Testis (tissue), 3 donors: ENCODE measurements around the gene ANO1. TPM values are rescaled to one million over a fixed set of nuclear protein-coding genes. Genes with fewer than 3 reads are reported as not detected.

ENCODE experiments used
- DNase-seq: peaks from one replicate; pipeline ENCODE4 v3.0.0-alpha.2; 2019
- H3K27ac ChIP-seq, 2 donors: fragments of 200-600 bp; sonication (generic); one replicate each; pipeline ENCODE4 v1.5.1; 2019
- H3K27me3 ChIP-seq: fragments of 200-600 bp; sonication (generic); one replicate; pipeline ENCODE4 v1.5.1; 2019
- H3K36me3 ChIP-seq: fragments of 200-600 bp; sonication (generic); one replicate; pipeline ENCODE4 v1.5.1; 2017; ENCODE audit warnings: low read depth; ENCODE audit errors: missing control alignments
- H3K4me1 ChIP-seq: fragments of 200-600 bp; sonication (generic); one replicate; pipeline ENCODE4 v1.5.1; 2019
- H3K4me3 ChIP-seq, 2 donors: fragments of 200-600 bp; sonication (generic); one replicate each; pipeline ENCODE4 v1.5.1; 2017 to 2019
- H3K9me3 ChIP-seq: fragments of 200-600 bp; sonication (generic); one replicate; pipeline ENCODE4 v1.5.1; 2017
- CTCF ChIP-seq, 3 experiments: fragments of 450-650 bp in 2 of 3; fragments of 200-600 bp in 1 of 3; sonication (generic) in 1 of 3; IDR thresholded peaks; one replicate each; pipeline ENCODE4 v1.5.1; 2016 to 2019; ENCODE audit warnings: antibody characterized with exemption in 3 of 3, mild to moderate bottlenecking in 2 of 3, moderate library complexity in 1 of 3
- POLR2A ChIP-seq: fragments of 450-650 bp; IDR thresholded peaks from one replicate; pipeline ENCODE4 v1.6.1; 2017; ENCODE audit warnings: antibody characterized with exemption, mild to moderate bottlenecking, moderate library complexity
- WGBS, 2 donors: methylation state at CpG; one replicate each; pipeline ENCODE4 v1.1.5; 2018; 5-methylcytosine and 5-hydroxymethylcytosine counted together
- intact Hi-C: fragments of 100-400 bp; cut with DNase I; formaldehyde crosslinking; loops from one replicate; pipeline ENCODE4 v1.15.1; 2023; ENCODE audit warnings: low total_unique reads
- polyA plus RNA-seq: library from polyadenylated mRNA; stranded (reverse); fragments of 350-450 nt; fragmentation: Illumina TruSeq; extraction: RNeasy Lipid Tissue Mini Kit (QIAGEN cat#74804); gene quantifications from one replicate; pipeline ENCODE4 v1.2.3, GENCODE V29; 2014; ENCODE audit warnings: low read depth, low replicate concordance; ENCODE audit not compliant: insufficient read depth
- total RNA-seq, 2 donors: library from RNA; depleted of rRNA; stranded (reverse); fragments of >200 nt; gene quantifications; one replicate each; pipeline ENCODE4 v1.2.3, GENCODE V29; 2016

The ANO1 gene
- total and polyA plus RNA-seq, 3 donors from 2014 or later, result 10.3 to 42.7 (median 25.4) TPM

GRCh38 chr11:70201882-70202861 lies 124.1 kb downstream of the ANO1 start:
- H3K27me3 ChIP-seq, result no peaks in the 10 kb centered on the region
- TF ChIP-seq CTCF (IDR thresholded peaks at IDR 0.05) (no peak), POLR2A (no peak)
- no peaks in the 10 kb centered on the region for H3K9me3 ChIP-seq
- no peaks in the 10 kb centered on the region for H3K36me3 ChIP-seq
- DNase-seq, result no peak
- WGBS, 2 donors, result 51 to 66% methylated on average over 29 of the region's 29 CpGs
- intact Hi-C loops, result no loop called here
- H3K27ac ChIP-seq, result peak overlapping the region in 1 of 2 donors; percentile 82
- peak overlapping the region; percentile 86 to 99 for H3K4me3 ChIP-seq
- peaks cover 9% of the 10 kb centered on the region for H3K4me1 ChIP-seq

- H3K27me3 ChIP-seq, result no peaks in the 10 kb centered on the region
- peak within 1 kb of the TSS; percentile 82 to 88 for H3K27ac ChIP-seq
- 1 to 5% methylated on average over 6 to 72 of the region's 91 CpGs for WGBS, 2 donors
- H3K4me1 ChIP-seq, result peaks cover 9% of the 10 kb centered on the region
- H3K9me3 ChIP-seq, result no peaks in the 10 kb centered on the region
- H3K4me3 ChIP-seq, result peak within 1 kb of the TSS; percentile 86 to 99
- no peaks in the 10 kb centered on the region for H3K36me3 ChIP-seq
- TF ChIP-seq CTCF (IDR thresholded peaks at IDR 0.05) (no peak), POLR2A (no peak)
- DNase-seq, result peak; percentile 94
- intact Hi-C loops, result no loop called here
These were observed 125.0 kb downstream of the ANO1 start, which contains the start of gene FADD for GRCh38 chr11:70202920-70203750. FADD (plus strand) TSS chr11:70203296; CDS start chr11:70203460, 164 bp downstream.

GRCh38 chr11:70203751-70204465 lies 125.8 kb downstream of the ANO1 start:
- H3K36me3 ChIP-seq, result no peaks in the 10 kb centered on the region
- DNase-seq, result peak; percentile 56
- TF ChIP-seq CTCF (IDR thresholded peaks at IDR 0.05), result no peak
- no peak for TF ChIP-seq POLR2A
- intact Hi-C loops, result no loop called here
- peak overlapping the region; percentile 86 to 99 for H3K4me3 ChIP-seq
- peak overlapping the region; percentile 15 to 82 for H3K27ac ChIP-seq
- H3K27me3 ChIP-seq, result no peaks in the 10 kb centered on the region
- 3 to 5% methylated on average over 27 to 30 of the region's 30 CpGs for WGBS, 2 donors
- peaks cover 9% of the 10 kb centered on the region for H3K4me1 ChIP-seq
- H3K9me3 ChIP-seq, result no peaks in the 10 kb centered on the region

- intact Hi-C loops, result no loop called here
- 31 to 33% methylated on average over 4 of the region's 4 CpGs for WGBS, 2 donors
- peak overlapping the region; percentile 15 to 82 for H3K27ac ChIP-seq
- H3K4me3 ChIP-seq, result peak overlapping the region in 1 of 2 donors; percentile 99
- no peaks in the 10 kb centered on the region for H3K27me3 ChIP-seq
- TF ChIP-seq POLR2A (no peak), CTCF (IDR thresholded peaks at IDR 0.05) (no peak)
- H3K4me1 ChIP-seq, result peaks cover 9% of the 10 kb centered on the region
- DNase-seq, result no peak
- H3K9me3 ChIP-seq, result no peaks in the 10 kb centered on the region
- H3K36me3 ChIP-seq, result no peaks in the 10 kb centered on the region
These were observed 126.3 kb downstream of the ANO1 start for GRCh38 chr11:70204466-70204799.
